ENCODE measurements around the gene KLHL6. TPM values are rescaled to one million over a fixed set of nuclear protein-coding genes. Genes with fewer than 3 reads are reported as not detected.

Gene KLHL6
- total RNA-seq, 1 donor from 2014 or later = 24.7 TPM

DNA sequence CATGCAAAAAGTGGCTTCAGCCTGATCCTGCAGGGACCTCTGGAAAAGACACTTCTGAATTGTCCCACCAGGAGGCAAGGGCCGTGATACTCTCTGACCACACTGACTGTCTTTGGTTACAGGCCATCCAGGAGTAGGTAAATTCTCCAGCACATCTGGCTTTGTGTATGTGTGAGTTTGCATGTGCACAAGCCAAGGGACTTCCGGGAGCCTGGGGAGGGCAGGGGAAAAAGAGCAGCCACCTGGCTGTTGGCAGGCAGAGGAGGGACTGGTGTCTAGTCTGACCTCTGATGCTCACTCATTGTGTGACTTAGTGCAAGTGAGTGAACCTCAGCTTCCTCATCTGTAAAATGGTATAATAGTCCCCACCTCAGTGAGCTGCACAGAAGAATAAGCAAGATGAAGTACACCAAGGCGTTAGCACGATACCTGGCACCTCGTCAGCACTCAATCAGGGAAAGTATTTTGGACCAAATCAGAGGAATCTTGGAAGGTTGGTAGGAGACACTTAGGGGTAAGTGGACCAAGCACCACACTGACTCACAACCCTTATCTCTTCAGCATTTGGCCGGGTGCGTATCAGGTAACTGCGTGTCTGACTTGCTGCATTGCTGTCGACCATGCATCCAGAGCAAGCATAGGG is 19.1 kb downstream of the KLHL6 start:
- no peak overlapping the region for H3K27ac ChIP-seq
- no peaks in the 10 kb centered on the region for H3K27me3 ChIP-seq
- intact Hi-C loops (cut with DNase I) = no loop called here
- DNase-seq (no peak), ATAC-seq (no peak)
- H3K9me3 ChIP-seq = no peaks in the 10 kb centered on the region
- no peak overlapping the region for H3K4me3 ChIP-seq
- TF ChIP-seq, protein P1, sequence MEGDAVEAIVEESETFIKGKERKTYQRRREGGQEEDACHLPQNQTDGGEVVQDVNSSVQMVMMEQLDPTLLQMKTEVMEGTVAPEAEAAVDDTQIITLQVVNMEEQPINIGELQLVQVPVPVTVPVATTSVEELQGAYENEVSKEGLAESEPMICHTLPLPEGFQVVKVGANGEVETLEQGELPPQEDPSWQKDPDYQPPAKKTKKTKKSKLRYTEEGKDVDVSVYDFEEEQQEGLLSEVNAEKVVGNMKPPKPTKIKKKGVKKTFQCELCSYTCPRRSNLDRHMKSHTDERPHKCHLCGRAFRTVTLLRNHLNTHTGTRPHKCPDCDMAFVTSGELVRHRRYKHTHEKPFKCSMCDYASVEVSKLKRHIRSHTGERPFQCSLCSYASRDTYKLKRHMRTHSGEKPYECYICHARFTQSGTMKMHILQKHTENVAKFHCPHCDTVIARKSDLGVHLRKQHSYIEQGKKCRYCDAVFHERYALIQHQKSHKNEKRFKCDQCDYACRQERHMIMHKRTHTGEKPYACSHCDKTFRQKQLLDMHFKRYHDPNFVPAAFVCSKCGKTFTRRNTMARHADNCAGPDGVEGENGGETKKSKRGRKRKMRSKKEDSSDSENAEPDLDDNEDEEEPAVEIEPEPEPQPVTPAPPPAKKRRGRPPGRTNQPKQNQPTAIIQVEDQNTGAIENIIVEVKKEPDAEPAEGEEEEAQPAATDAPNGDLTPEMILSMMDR (IDR thresholded peaks at IDR 0.05) = no peak
- peaks cover 22% of the 10 kb centered on the region for H3K4me1 ChIP-seq
- no peaks in the 10 kb centered on the region for H3K36me3 ChIP-seq

DNA sequence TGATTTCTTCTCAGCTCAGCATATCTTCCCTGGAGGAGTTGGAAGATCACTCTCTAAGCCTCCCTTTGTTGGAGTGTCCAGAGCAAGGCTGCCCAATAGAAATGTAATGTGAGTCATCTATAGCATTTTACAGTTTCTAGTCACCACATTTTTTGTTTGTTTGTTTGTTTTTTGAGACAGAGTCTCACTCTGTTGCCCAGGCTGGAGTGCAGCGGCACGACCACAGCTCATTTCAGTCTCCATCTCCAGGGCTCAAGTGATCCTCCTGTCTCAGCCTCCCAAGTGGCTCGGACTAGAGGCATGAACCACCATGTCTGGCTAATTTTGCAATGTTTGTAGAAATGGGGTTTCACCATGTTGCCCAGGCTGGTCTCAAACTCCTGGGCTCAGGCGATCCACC is 21.3 kb downstream of the KLHL6 start:
- peaks cover 19% of the 10 kb centered on the region for H3K4me1 ChIP-seq
- no peak overlapping the region for H3K4me3 ChIP-seq
- no peaks in the 10 kb centered on the region for H3K36me3 ChIP-seq
- TF ChIP-seq, protein P1 (IDR thresholded peaks at IDR 0.05) = no peak
- H3K27me3 ChIP-seq = no peaks in the 10 kb centered on the region
- no peaks in the 10 kb centered on the region for H3K9me3 ChIP-seq
- no peak for DNase-seq
- intact Hi-C loops (cut with DNase I) = no loop called here
- H3K27ac ChIP-seq = no peak overlapping the region
- no peak for ATAC-seq

DNA sequence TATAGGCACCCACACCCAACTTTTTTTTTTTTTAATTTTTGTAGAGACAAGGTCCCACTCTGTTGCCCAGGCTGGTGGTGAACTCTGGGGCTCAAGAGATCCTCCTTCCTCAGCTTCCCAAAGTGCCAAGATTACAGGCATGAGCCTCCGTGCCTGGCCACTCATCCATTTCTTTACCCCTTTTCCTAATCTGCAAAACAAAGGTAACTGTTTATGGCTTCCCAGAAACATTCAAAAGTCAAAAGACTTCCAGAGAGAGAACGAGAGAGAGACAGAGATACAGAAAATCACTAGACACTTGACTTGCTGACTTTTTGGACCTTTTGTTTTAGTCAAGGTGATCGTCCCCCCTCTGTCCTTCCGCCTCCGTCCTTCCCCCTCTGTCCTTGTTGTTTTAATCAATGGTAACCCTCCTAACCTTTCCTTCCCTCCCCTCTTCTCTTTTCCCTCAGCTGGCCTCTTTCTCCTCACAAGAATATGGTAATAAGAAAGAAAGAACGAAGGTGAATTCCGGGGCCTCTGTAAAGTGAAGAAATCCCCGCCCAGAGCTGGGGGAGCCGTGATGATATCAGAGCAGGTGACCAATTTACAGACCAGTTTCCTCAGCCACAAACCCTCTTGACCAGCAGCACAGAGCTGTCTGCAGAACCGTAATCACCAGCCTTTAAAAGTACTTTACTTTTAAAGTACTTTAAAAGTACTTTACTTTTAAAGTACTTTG is 21.9 kb downstream of the KLHL6 start:
- H3K27ac ChIP-seq = no peak overlapping the region
- no peaks in the 10 kb centered on the region for H3K9me3 ChIP-seq
- no peaks in the 10 kb centered on the region for H3K27me3 ChIP-seq
- TF ChIP-seq, protein P1 (IDR thresholded peaks at IDR 0.05) = no peak
- H3K4me1 ChIP-seq = peaks cover 12% of the 10 kb centered on the region
- DNase-seq (no peak), ATAC-seq (peak; percentile 84)
- H3K36me3 ChIP-seq = no peaks in the 10 kb centered on the region
- intact Hi-C loops (cut with DNase I) = no loop called here
- H3K4me3 ChIP-seq = no peak overlapping the region

DNA sequence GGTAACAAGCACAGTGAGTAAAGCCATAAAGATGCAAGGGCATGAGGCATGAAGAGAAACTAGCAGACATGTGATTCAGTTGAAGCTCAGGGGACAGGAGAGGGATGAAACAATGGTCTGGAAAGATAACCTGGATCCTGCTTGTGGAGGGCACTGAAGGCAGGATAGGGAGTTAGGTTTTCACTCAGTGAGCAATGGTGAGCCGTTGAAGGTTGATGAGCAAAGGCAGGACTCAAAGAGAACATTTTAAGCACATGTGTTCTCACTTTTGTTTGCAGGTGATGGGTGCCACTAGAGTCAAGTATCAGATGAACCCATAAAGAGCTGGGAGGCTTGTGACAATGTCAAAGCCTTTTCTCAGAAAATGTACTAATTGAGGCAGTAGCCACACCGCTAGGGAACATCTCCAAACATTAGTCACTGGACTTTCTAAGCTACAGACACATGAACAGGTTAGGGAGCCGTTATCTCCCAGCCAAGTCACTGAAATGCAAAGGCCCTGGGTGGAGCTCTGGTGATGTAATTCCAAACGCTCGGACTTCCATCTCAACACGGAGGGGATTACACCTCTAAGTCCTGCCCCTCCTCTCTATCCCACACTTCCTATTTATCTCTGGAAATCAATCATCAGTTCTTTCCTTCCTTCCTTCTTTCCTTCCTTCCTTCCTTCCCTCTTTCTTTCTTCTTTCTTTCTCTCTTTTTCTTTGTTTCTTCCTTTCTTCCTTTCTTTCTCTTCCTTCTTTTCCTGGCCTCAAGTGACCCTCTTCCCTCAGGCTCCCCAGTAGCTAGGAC is 22.7 kb downstream of the KLHL6 start:
- Histone ChIP-seq H3K27me3 (no peaks in the 10 kb centered on the region), H3K4me1 (peaks cover 11% of the 10 kb centered on the region), H3K9me3 (no peaks in the 10 kb centered on the region), H3K36me3 (no peaks in the 10 kb centered on the region), H3K27ac (no peak overlapping the region), H3K4me3 (no peak overlapping the region)
- TF ChIP-seq, protein P1 (IDR thresholded peaks at IDR 0.05) = no peak
- DNase-seq (no peak), ATAC-seq (no peak)
- intact Hi-C loops (cut with DNase I) = no loop called here

DNA sequence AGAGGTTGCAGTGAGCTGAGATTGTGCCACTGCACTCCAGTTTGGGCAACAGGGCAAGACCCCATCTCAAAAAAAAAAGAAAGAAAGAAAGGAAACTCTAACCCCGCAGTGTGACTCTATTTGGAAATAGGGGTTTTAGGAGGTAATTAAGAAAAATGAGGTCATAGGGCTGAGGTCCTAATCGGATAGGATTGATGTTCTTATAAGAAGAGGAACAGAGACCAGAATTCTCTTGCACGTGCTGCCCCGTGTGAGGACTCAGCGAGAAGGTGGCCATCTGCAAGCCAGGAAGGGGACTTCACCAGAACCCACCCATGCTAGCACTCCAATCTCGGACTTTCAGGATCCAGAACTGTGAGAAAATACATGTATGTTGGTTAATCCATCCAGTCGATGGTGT is 25.8 kb downstream of the KLHL6 start:
- TF ChIP-seq, protein P1 (IDR thresholded peaks at IDR 0.05) = no peak
- H3K4me1 ChIP-seq = peaks cover 4% of the 10 kb centered on the region
- ATAC-seq (no peak), DNase-seq (no peak)
- H3K4me3 ChIP-seq = no peak overlapping the region
- H3K9me3 ChIP-seq = no peaks in the 10 kb centered on the region
- H3K27ac ChIP-seq = no peak overlapping the region
- H3K27me3 ChIP-seq = no peaks in the 10 kb centered on the region
- H3K36me3 ChIP-seq = no peaks in the 10 kb centered on the region
- intact Hi-C loops (cut with DNase I) = no loop called here
